ENCODE results near the gene COX4I1. TPM values are rescaled to one million over a fixed set of nuclear protein-coding genes. Genes with fewer than 3 reads are reported as not detected.

The COX4I1 gene
- total and polyA plus RNA-seq, 9 of the 15 experiments (the other 6 are each of a cell fraction or from before 2014, with no cell fraction given), result 651 to 2,356 (median 1,032) TPM

GRCh38 chr16:85842435-85842834, 42.9 kb downstream of the COX4I1 start:
- intact Hi-C loops (cut with micrococcal nuclease) (no loop called here), in situ Hi-C loops (cut with MboI) (no loop called here)
- Histone ChIP-seq H3K9me3 (replicated peaks; ENCODE audit: control insufficient read depth, insufficient read depth, low read depth, low read length) (no peaks in the 10 kb centered on the region; the same call in 1 of the 2 replicates), H3K27ac (ENCODE audit: extremely low read depth, low read depth, low read length) (no peak overlapping the region), H3K36me3 (ENCODE audit: control insufficient read depth, insufficient read depth, low read length) (no peaks in the 10 kb centered on the region), H4K20me1 (replicated peaks; ENCODE audit: control insufficient read depth, insufficient read depth, low read length) (no peaks in the 10 kb centered on the region; the same call in 1 of the 2 replicates), H2AFZ (ENCODE audit: low read depth, low read length) (no peak overlapping the region), H3K4me1 (replicated peaks in 1 of 2; ENCODE audit: control insufficient read depth in 2 of 2, insufficient read depth in 2 of 2, low read length in 2 of 2) (no peaks in the 10 kb centered on the region; a peak in 2 of 5 replicates), H3K4me3 (no peak overlapping the region), H3K4me2 (ENCODE audit: insufficient read depth, low read length) (no peak overlapping the region), H3K27me3 (ENCODE audit: control insufficient read depth in 2 of 2, insufficient read depth in 2 of 2, low read length in 2 of 2) (peaks cover 54 to 86% of the 10 kb centered on the region in 2 experiments), H3K9ac (ENCODE audit: insufficient read depth in 1 of 2, low read depth in 2 of 2, low read length in 2 of 2) (no peak overlapping the region), H3K9me1 (ENCODE audit: control insufficient read depth, insufficient read depth, low read length) (peaks cover 3% of the 10 kb centered on the region), H3K79me2 (ENCODE audit: control insufficient read depth, insufficient read depth, low read length) (no peaks in the 10 kb centered on the region)
- no TSS peak for BruUV-seq (replicated peaks)
- ATAC-seq (no peak), FAIRE-seq (no peak), DNase-seq (ENCODE audit: extremely low read depth in 1 of 4, low spot score in 3 of 4) (no peak)
- WGBS (ENCODE audit: insufficient coverage, low coverage, missing lambda C conversion rate), result 1% methylated on average over 9 of the region's 9 CpGs
- ChIA-PET POLR2A (interaction anchor here (0.6 to 0.8 kb wide), 2 partner anchors 23 to 124 kb away, joined by 3 to 5 read pairs; no protein-coding TSS in a partner anchor), CTCF (ENCODE audit: low intra/inter-chr PET ratio) (no interaction called here)
- TF ChIP-seq REST (IDR thresholded peaks at IDR 0.05; ENCODE audit: borderline replicate concordance) (no peak), REST (CRISPR knock-in tag; IDR thresholded peaks at IDR 0.05; ENCODE audit: low read depth) (no peak), ZNF41 (CRISPR knock-in tag; conservative IDR thresholded peaks at IDR 0.05) (no peak), ZNF592 (IDR thresholded peaks at IDR 0.05) (no peak), MYBL2 (IDR thresholded peaks at IDR 0.05; ENCODE audit: low read depth) (no peak), MYBL2 (CRISPR knock-in tag; IDR thresholded peaks at IDR 0.05; ENCODE audit: borderline replicate concordance) (no peak), SPI1 (IDR thresholded peaks at IDR 0.05; ENCODE audit: borderline replicate concordance, low read depth, low read length) (no peak), KLF10 (CRISPR knock-in tag; IDR thresholded peaks at IDR 0.05) (no peak), NELFE (IDR thresholded peaks at IDR 0.05; ENCODE audit: insufficient read depth, insufficient read length) (no peak), USF1 (CRISPR knock-in tag; IDR thresholded peaks at IDR 0.05) (no peak), ARID1B (IDR thresholded peaks at IDR 0.05) (no peak)
